HG02852 (cell line): Measurements from ENCODE around the gene PAN3.

Experiments
- ATAC-seq: cut with Tn5 transposase; IDR thresholded peaks from one replicate; pipeline ENCODE4 v1.9.1; 2021; ENCODE audit warnings: mild to moderate bottlenecking, moderate library complexity; ENCODE audit not compliant: unreplicated experiment

Gene PAN3

GRCh38 chr13:28336193-28336657 is 197.9 kb downstream of the PAN3 start:
- no peak for ATAC-seq

- ATAC-seq, result no peak
Observed at GRCh38 chr13:28337166-28338005, 199.0 kb downstream of the PAN3 start.

- ATAC-seq, result no peak
Observed at GRCh38 chr13:28338006-28338574, 199.7 kb downstream of the PAN3 start.

- ATAC-seq, result no peak
Observed at GRCh38 chr13:28338742-28339141, 200.4 kb downstream of the PAN3 start.

- ATAC-seq, result no peak
Observed at GRCh38 chr13:28339419-28339818, 201.1 kb downstream of the PAN3 start.

GRCh38 chr13:28340272-28340793 is 202.0 kb downstream of the PAN3 start:
- ATAC-seq, result no peak

GRCh38 chr13:28342251-28342650 is 203.9 kb downstream of the PAN3 start:
- ATAC-seq, result no peak

GRCh38 chr13:28344163-28344562 is 205.8 kb downstream of the PAN3 start:
- ATAC-seq, result no peak
